VCaP (cell line): ENCODE measurements around the gene MMD.
"Not testable (repeated sequence)": the region's sequence is repeated elsewhere in the genome, so short reads cannot be mapped to it uniquely, and the experiment has no call there.

Source experiments
- H3K27ac ChIP-seq: fragments of 450-650 bp; 2 replicates; pipeline ENCODE4 v1.5.1; 2017
- CTCF ChIP-seq: fragments of 450-650 bp; conservative IDR thresholded peaks from 2 replicates; pipeline ENCODE4 v1.5.1; 2017; ENCODE audit warnings: mild to moderate bottlenecking, moderate library complexity

The MMD gene

GRCh38 chr17:55391764-55392467 lies 29.7 kb downstream of the MMD start:
- TF ChIP-seq CTCF, result no peak
- H3K27ac ChIP-seq, result no peak overlapping the region

- no peak overlapping the region for H3K27ac ChIP-seq
- TF ChIP-seq CTCF, result no peak
Observed at GRCh38 chr17:55391244-55391757, 30.3 kb downstream of the MMD start.

GRCh38 chr17:55390364-55390977 lies 31.2 kb downstream of the MMD start:
- no peak for TF ChIP-seq CTCF
- no peak overlapping the region for H3K27ac ChIP-seq

GRCh38 chr17:55389715-55390114 lies 31.9 kb downstream of the MMD start:
- not testable (repeated sequence) for H3K27ac ChIP-seq

- no peak overlapping the region for H3K27ac ChIP-seq
- no peak for TF ChIP-seq CTCF
Observed at GRCh38 chr17:55388842-55389241, 32.8 kb downstream of the MMD start.

- H3K27ac ChIP-seq, result no peak overlapping the region
- no peak for TF ChIP-seq CTCF
Observed at GRCh38 chr17:55386796-55387332, 34.8 kb downstream of the MMD start.

GRCh38 chr17:55384643-55385232 lies 36.9 kb downstream of the MMD start:
- TF ChIP-seq CTCF, result no peak
- H3K27ac ChIP-seq, result peak overlapping the region; percentile 64
